ENCODE measurements around the gene TPM1. TPM values are rescaled to one million over a fixed set of nuclear protein-coding genes. Genes with fewer than 3 reads are reported as not detected.

The TPM1 gene
- total and polyA plus RNA-seq, 10 of the 15 experiments (the other 5 are each of a cell fraction or from before 2014, with no cell fraction given) = 0.43 to 10.0 (median 2.4) TPM

DNA sequence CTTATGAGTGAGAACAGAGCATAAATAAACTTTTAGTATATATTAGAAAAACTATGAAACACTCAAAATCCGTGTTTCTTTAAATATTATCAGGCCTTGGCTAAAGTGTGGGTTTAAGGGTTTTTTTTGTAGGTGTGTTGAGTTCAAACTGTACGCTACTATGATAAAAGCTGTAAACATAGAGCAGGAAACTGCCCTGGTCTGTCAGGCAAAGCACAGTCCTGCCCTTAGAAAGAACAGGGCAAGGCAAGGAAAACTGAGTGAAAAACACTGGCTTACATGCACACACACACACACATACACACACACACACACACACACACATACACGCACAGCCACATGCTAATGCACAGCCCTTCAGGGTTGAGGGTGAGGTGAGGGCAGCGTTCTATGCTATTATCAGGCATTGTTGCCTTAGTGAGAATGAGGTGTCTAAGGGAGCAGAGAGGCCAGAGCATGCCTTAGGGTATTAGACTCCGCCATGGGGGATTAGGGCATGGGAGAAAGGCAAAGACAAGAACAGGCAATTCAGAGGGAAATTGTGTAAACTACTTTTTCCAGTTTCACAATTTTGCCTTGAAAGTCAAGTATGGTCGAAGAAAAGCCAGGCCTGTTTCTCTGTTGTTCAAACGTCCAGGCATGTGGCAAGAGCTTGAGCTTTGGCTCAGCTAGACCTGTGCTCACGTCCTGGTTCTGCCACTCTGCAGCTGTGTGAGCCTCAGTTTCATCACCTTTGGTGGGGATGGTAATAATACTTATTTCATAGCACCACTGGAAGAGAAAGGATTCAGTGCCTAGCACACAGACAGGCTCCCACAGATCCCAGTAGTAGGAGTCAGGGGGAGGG lies 36.3 kb upstream of the TPM1 start:
- no peak for DNase-seq (ENCODE audit: low read depth, low spot score)
- POLR2A ChIA-PET = no interaction called here
- H3K4me1 ChIP-seq (ENCODE audit: control insufficient read depth, insufficient read depth, low read length) = no peaks in the 10 kb centered on the region
- 17% methylated on average over 8 of the region's 8 CpGs for WGBS (ENCODE audit: insufficient coverage, insufficient replicate concordance, low lambda C conversion rate, missing lambda C conversion rate)
- FAIRE-seq = no peak
- SMC1A ChIA-PET (ENCODE audit: uncharacterized antibody, unreplicated experiment) = interaction anchor here (0.6 kb wide), 1 partner anchor 88 kb away, joined by 3 read pairs; no protein-coding TSS in a partner anchor
- H3K4me3 ChIP-seq = no peak overlapping the region
- in situ Hi-C loops (cut with MboI) = no loop called here
- H4K20me1 ChIP-seq (ENCODE audit: control insufficient read depth, insufficient read depth) = no peaks in the 10 kb centered on the region
- no peak for ATAC-seq
- intact Hi-C loops (cut with micrococcal nuclease; ENCODE audit: unreplicated experiment) = no loop called here
- TF ChIP-seq BMI1 (IDR thresholded peaks at IDR 0.05; ENCODE audit: borderline replicate concordance) (no peak), EP300 (IDR thresholded peaks at IDR 0.05; ENCODE audit: borderline replicate concordance in 1 of 2, control insufficient read depth in 1 of 2, low read depth in 2 of 2, low read length in 2 of 2) (no peak), MEF2B (IDR thresholded peaks at IDR 0.05; ENCODE audit: partially characterized antibody, poor library complexity, severe bottlenecking) (no peak), KLF5 (IDR thresholded peaks at IDR 0.05; ENCODE audit: partially characterized antibody) (no peak), ZNF384 (IDR thresholded peaks at IDR 0.05; ENCODE audit: borderline replicate concordance, low read depth, low read length) (no peak), SREBF2 (IDR thresholded peaks at IDR 0.05; ENCODE audit: low read length) (no peak), USF1 (IDR thresholded peaks at IDR 0.05; ENCODE audit: borderline replicate concordance, extremely low read length, insufficient read depth, low read depth, low read length) (no peak), CHD1 (IDR thresholded peaks at IDR 0.05; ENCODE audit: low read depth, low read length) (no peak), TBL1XR1 (IDR thresholded peaks at IDR 0.05; ENCODE audit: low read depth, low read length) (no peak), SIX5 (IDR thresholded peaks at IDR 0.05; ENCODE audit: low read depth, low read length, severe bottlenecking) (no peak), SMAD1 (IDR thresholded peaks at IDR 0.05; ENCODE audit: low read depth, partially characterized antibody) (no peak), CREB1 (IDR thresholded peaks at IDR 0.05; ENCODE audit: low read depth) (no peak)
- TF ChIP-seq, protein P1, sequence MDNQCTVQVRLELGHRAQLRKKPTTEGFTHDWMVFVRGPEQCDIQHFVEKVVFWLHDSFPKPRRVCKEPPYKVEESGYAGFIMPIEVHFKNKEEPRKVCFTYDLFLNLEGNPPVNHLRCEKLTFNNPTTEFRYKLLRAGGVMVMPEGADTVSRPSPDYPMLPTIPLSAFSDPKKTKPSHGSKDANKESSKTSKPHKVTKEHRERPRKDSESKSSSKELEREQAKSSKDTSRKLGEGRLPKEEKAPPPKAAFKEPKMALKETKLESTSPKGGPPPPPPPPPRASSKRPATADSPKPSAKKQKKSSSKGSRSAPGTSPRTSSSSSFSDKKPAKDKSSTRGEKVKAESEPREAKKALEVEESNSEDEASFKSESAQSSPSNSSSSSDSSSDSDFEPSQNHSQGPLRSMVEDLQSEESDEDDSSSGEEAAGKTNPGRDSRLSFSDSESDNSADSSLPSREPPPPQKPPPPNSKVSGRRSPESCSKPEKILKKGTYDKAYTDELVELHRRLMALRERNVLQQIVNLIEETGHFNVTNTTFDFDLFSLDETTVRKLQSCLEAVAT (IDR thresholded peaks at IDR 0.05) = no peak
- TF ChIP-seq, protein P2, sequence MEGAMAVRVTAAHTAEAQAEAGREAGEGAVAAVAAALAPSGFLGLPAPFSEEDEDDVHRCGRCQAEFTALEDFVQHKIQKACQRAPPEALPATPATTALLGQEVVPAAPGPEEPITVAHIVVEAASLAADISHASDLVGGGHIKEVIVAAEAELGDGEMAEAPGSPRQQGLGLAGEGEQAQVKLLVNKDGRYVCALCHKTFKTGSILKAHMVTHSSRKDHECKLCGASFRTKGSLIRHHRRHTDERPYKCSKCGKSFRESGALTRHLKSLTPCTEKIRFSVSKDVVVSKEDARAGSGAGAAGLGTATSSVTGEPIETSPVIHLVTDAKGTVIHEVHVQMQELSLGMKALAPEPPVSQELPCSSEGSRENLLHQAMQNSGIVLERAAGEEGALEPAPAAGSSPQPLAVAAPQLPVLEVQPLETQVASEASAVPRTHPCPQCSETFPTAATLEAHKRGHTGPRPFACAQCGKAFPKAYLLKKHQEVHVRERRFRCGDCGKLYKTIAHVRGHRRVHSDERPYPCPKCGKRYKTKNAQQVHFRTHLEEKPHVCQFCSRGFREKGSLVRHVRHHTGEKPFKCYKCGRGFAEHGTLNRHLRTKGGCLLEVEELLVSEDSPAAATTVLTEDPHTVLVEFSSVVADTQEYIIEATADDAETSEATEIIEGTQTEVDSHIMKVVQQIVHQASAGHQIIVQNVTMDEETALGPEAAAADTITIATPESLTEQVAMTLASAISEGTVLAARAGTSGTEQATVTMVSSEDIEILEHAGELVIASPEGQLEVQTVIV (IDR thresholded peaks at IDR 0.05; ENCODE audit: borderline replicate concordance, partially characterized antibody) = no peak
- BruUV-seq (replicated peaks) = no TSS peak
- H3K9me3 ChIP-seq (replicated peaks; ENCODE audit: control insufficient read depth, insufficient read depth, low read length) = no peaks in the 10 kb centered on the region
- H3K4me2 ChIP-seq (ENCODE audit: control insufficient read depth, insufficient read depth) = no peak overlapping the region
- H3K9ac ChIP-seq (ENCODE audit: control insufficient read depth, insufficient read depth, low read length) = no peak overlapping the region
- RAD21 ChIA-PET (ENCODE audit: unreplicated experiment) = no interaction called here
- CTCF ChIA-PET = no interaction called here
- H3K27ac ChIP-seq (ENCODE audit: control insufficient read depth, insufficient read depth) = no peak overlapping the region
- peaks cover 0 to 2% of the 10 kb centered on the region in 2 experiments; a peak in 3 of 4 replicates for H3K27me3 ChIP-seq (replicated peaks in 1 of 2; ENCODE audit: control insufficient read depth in 2 of 2, insufficient read depth in 2 of 2, low read length in 1 of 2)
- H3K36me3 ChIP-seq (ENCODE audit: control insufficient read depth in 2 of 2, insufficient read depth in 2 of 2, low read length in 1 of 2) = no peaks in the 10 kb centered on the region
- no peaks in the 10 kb centered on the region for H3K79me2 ChIP-seq (ENCODE audit: control insufficient read depth, insufficient read depth, low read length)
- no peak overlapping the region for H2AFZ ChIP-seq (ENCODE audit: control insufficient read depth, low read depth, low read length)

Measured in GM12878 (cell line).